ENCODE results near the gene PYGM. TPM values are rescaled to one million over a fixed set of nuclear protein-coding genes. Genes with fewer than 3 reads are reported as not detected.
A peak's percentile ranks its signal among the peaks of the same experiment; 100 is the strongest.

The PYGM gene
- total RNA-seq, 1 experiment from 2014 or later: 3.6 TPM

DNA sequence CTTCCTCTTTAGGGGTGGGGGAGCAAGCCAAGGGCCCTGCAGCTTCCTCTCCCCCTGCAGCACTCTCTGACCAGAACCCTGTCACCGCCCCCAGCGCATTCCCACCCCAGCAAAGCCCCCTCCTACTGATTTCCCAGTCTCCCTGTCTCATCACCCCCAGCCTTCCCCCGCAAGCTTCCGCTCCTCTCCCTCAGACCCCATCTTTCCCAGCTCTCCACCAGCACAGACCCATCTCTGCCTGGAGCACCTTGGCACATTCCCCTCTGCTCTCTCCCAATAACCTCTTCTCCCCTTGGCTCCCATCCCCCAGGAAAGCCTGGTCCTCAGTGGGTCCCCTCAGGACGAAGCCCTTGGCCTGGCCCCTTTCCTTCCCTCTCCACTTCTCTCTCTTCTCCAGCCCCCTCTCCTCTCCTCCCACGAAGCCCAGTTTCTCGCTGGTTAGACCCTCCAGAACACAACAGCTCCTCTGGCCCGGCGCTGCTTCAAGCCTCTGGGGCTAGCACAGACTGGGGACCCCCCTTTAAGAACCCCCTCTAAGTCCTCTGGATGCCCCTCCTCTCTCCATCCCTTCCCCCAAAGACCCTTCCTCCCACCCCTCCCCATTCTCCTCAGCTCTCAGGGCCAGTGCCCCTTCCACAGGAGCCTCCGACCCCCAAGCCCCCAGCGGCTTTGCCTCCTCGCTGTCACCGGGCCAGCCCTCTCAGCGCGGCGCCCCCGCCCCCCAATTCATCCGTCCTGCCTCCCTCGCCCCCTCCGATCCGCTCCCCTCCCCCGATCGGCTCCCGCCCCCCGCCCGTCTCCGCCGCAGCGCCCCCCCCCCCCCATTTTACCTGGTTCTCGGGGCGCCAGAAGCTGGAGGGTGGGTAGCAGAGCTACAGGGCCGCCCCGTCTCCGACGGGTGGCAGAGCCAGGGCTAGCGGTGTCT, 37.4 kb downstream of the PYGM start:
- no peaks in the 10 kb centered on the region for H3K9me3 Mint-ChIP-seq
- no peak overlapping the region for H3K4me2 ChIP-seq (ENCODE audit: insufficient read depth, insufficient read length, low read length)
- no peak overlapping the region for H2AK5ac ChIP-seq (ENCODE audit: insufficient read length, low read length)
- no peak overlapping the region for H4K5ac ChIP-seq (ENCODE audit: insufficient read length, low read depth, low read length)
- TF ChIP-seq, protein P1, sequence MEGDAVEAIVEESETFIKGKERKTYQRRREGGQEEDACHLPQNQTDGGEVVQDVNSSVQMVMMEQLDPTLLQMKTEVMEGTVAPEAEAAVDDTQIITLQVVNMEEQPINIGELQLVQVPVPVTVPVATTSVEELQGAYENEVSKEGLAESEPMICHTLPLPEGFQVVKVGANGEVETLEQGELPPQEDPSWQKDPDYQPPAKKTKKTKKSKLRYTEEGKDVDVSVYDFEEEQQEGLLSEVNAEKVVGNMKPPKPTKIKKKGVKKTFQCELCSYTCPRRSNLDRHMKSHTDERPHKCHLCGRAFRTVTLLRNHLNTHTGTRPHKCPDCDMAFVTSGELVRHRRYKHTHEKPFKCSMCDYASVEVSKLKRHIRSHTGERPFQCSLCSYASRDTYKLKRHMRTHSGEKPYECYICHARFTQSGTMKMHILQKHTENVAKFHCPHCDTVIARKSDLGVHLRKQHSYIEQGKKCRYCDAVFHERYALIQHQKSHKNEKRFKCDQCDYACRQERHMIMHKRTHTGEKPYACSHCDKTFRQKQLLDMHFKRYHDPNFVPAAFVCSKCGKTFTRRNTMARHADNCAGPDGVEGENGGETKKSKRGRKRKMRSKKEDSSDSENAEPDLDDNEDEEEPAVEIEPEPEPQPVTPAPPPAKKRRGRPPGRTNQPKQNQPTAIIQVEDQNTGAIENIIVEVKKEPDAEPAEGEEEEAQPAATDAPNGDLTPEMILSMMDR (conservative IDR thresholded peaks at IDR 0.05): no peak
- no peak overlapping the region for H3K27ac ChIP-seq (ENCODE audit: insufficient read length, low read depth, low read length)
- peaks cover 25 to 52% of the 10 kb centered on the region in 2 experiments for H3K4me1 Mint-ChIP-seq
- no peak overlapping the region for H3K23ac ChIP-seq (ENCODE audit: insufficient read length, low read depth, low read length)
- no peak overlapping the region for H4K8ac ChIP-seq (replicated peaks; ENCODE audit: insufficient read length, low read depth, low read length)
- H4K20me1 ChIP-seq (ENCODE audit: control insufficient read depth, insufficient read depth, insufficient read length): peaks cover 3% of the 10 kb centered on the region
- no peaks in the 10 kb centered on the region for H3K79me1 ChIP-seq (ENCODE audit: insufficient read depth, low read depth, low read length, poor library complexity, severe bottlenecking)
- peaks cover 10% of the 10 kb centered on the region for H3K4me1 ChIP-seq (ENCODE audit: insufficient read depth, low read length)
- H3K56ac ChIP-seq (ENCODE audit: insufficient read length, low read depth, low read length): no peak overlapping the region
- no peak overlapping the region for H2BK15ac ChIP-seq (ENCODE audit: low read depth, low read length)
- H4K91ac ChIP-seq (ENCODE audit: insufficient read length, low read depth, low read length): no peak overlapping the region
- H2BK12ac ChIP-seq (ENCODE audit: insufficient read length, low read depth, low read length): no peak overlapping the region
- H3K23me2 ChIP-seq (ENCODE audit: insufficient read length, low read depth, low read length, poor library complexity, severe bottlenecking): no peaks in the 10 kb centered on the region
- peaks cover 10% of the 10 kb centered on the region; the same call in 1 of the 2 replicates for H3K27me3 ChIP-seq (ENCODE audit: insufficient read depth, low read length)
- no peaks in the 10 kb centered on the region for H3K79me2 ChIP-seq (ENCODE audit: insufficient read depth, low read length)
- no peak overlapping the region for H2AFZ ChIP-seq (ENCODE audit: low read length)
- no peaks in the 10 kb centered on the region for H3K9me3 ChIP-seq (ENCODE audit: control insufficient read depth, low read depth, low read length)
- H3K4ac ChIP-seq (ENCODE audit: low read depth, low read length): no peak overlapping the region
- H2BK5ac ChIP-seq (ENCODE audit: insufficient read length, low read length): no peak overlapping the region
- H3K36me3 Mint-ChIP-seq (ENCODE audit: insufficient read depth in 1 of 3, low read depth in 3 of 3): no peaks in the 10 kb centered on the region; a peak in 1 of 7 replicates
- no peak overlapping the region for H3T11ph ChIP-seq (ENCODE audit: low read length)
- DNase-seq: no peak
- H3K27me3 Mint-ChIP-seq (ENCODE audit: low read depth): peaks cover 59% of the 10 kb centered on the region
- H3K27ac Mint-ChIP-seq: no peak overlapping the region; a peak in 1 of 7 replicates
- H2BK20ac ChIP-seq (ENCODE audit: low read depth, low read length, poor library complexity, severe bottlenecking): no peak overlapping the region
- H3K18ac ChIP-seq (ENCODE audit: insufficient read length, low read depth, low read length): no peak overlapping the region
- no CpG with 5 or more reads among the region's 36 CpGs for WGBS (ENCODE audit: extremely low coverage, insufficient read length, low lambda C conversion rate)
- H3K9ac ChIP-seq (ENCODE audit: extremely low read depth, insufficient read length, low read length): no peak overlapping the region
- H3K4me3 Mint-ChIP-seq: peak overlapping the region; percentile 25 to 84; a peak in 4 of 5 replicates
- no peak overlapping the region for H2BK120ac ChIP-seq (ENCODE audit: low read depth, low read length, poor library complexity, severe bottlenecking)
- H3K14ac ChIP-seq (ENCODE audit: insufficient read depth, low read length): no peak overlapping the region

Data from H9 (cell line).